IPS-NIHi7 (cell line): ENCODE results near the gene BMPR2.

Experiments used
- DNase-seq: peaks from one replicate; pipeline ENCODE4 v3.0.0; 2012; ENCODE audit warnings: mixed read lengths; ENCODE audit errors: extremely low spot score

Gene BMPR2

DNA sequence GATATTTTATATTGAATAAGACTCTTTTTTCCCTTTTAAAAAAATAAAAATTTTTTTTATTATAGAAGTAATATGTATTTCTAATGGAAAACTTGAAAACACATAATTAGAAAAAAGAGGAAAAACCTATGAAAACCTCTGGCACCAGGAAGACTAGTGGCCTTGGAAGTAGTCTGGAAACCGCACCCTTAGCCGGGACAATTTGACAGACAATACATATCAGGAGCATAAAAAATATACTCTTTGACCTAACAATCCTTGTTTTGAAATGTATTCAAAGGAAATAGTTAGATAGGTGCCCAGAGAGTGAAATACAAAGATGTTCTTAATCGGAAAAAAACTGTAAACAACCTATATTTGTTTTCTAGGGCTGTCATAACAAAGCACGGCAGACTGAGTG is 223.8 kb downstream of the BMPR2 start:
- no peak for DNase-seq

DNA sequence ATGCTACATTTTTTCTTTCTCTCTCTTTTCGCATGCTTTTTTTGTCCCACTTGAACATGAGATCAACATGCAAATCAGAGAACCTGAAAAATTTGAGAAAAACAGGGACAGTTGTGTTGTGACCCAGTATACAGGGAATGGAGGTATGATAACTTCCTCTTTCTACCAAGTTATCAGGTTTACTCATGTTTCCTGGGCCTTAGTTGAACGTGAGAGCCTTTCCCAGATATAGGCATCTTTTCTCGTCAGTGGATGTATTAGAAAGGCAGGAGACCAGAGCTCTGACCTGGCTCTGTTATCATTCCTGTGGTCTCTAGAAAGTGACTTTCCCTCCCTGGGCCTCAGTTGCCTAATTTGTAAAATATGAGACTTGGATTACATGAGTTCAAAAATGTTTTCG is 228.6 kb downstream of the BMPR2 start:
- no peak for DNase-seq

DNA sequence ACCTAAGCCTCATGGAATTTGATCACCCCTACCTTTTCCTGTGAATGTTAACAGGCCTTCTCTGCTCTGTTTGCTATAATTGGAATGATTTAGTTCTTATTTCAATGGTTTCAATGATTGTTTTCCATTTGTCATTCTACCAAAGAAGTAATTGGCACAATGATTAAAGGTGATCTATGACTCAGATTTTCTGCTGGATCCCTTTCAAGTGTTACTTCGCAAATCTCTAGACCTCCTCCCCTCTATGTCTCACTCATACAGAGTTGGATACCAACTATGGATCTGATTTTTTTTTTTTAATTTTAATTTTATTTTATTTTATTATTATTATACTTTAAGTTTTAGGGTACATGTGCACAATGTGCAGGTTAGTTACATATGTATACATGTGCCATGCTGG is 229.0 kb downstream of the BMPR2 start:
- DNase-seq, result no peak

DNA sequence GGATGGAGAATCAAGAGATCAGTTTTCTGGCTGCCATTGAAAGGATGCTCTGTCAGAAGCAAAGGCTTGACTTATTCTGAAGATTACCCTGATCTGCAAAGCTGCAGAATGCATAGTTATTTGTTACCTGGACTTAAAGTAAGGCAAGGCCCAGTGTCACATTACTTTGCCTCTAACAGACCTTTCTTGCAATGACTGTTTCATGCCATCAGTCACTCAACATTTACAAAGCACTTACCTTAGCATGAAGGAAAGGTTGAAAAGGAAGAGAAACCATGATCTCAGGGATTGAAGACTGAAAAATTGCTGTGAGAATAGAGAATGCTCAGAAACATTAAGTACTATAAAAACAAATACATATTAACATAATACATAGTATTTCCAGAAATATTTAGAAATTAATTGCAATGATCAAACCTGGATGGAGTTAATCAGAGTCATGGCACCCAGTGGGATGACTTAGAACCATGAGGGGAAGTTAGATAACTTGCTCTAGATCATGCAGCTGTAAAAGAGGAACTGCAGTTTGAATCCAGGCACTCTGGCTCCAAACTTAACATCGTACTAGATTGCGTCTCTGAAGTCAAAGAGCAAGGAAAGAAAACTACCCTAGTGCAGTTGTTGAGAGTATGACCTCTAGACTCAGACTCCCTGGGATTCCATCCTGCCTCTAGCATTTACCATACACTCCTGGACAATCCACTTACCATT is 232.2 kb downstream of the BMPR2 start:
- DNase-seq, result no peak

DNA sequence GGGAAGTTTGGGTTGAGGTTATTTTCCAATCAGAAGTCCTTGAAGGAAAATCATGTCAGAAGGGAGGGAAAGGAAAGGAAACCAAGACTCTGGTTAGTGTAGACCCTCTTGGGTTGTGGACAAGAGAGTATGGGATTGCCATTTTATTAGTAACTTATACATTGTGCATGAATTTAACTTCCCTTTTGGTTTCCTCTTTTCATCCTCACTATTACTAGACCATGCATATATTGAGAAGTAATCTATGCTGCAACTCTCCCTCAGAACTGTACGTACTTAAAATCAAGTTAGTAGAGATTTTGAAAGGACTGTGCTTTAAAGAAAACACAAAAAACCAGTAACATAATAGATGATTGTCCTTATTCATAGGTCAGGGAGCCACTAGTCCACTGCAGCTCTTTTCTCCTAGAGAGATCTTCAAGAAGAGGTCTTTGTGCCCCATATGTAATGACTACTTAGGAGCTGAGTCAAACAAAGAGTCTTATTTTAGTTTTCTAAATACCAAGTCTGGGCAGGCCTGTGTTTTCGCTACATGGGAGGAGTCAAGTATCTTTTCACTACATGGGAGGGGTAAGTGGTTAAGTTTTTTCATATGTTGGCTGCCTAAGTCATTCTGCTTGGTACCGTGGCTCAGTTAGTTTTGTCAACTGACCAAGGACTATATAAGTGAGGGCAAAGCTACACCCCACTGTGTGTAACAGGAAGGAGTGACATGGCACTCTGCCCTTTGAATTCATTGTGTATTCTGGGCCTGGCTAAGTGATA is 233.4 kb downstream of the BMPR2 start:
- no peak for DNase-seq

DNA sequence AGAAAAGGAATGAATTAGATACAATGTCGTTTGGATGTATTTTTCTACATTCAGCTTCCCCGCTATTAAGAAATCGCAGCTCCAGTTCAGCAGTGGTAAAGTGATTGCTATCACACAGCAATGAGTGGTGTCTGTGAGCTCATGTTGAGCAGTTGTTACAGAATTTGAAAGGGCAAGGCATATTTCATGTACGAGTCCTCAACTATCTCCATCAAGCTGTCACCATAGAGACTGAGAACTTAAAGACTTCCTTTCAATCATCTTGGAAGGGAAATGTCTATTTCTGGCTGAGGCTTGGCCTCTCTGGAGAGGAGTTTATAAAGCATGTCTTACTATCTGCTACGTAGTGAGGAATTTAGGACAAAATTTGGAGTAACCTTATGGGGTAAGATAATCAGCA is 234.3 kb downstream of the BMPR2 start:
- DNase-seq, result no peak

DNA sequence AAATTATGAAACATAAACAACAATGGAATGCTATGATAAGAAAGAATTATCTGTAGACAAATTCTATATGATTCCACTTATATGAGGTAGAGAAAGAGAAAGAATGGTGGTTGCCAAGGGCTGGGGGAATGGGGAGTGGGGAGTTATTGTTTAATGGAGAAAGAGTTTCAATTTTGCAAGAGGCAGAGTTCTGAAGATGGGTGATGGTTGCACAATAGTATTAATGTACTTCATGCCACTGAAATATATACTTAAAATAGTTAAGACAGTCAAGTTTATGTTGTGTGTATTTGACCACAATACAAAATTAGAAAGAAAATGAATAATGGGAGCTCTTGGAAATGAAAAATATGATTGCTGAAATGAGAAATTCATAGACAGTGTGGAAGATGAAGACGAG is 236.0 kb downstream of the BMPR2 start:
- no peak for DNase-seq

DNA sequence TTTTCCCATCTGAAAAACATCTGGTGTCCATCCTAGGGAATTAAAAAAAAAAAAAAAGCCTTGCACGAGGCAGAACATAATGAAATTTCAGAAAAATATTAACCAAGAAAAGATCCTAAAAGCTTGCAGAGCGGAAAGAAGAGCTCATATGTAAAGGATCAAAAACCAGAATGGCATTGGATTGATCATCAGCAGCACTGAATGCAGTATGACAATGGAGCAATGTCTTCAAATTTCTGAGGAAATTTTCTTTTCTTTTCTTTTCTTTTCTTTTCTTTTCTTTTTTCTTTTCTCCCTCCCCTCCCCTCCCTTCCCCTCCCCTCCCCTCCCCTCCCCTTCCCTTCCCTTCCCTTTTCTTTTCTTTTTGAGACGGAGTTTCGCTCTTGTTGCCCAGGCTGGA is 237.4 kb downstream of the BMPR2 start:
- no peak for DNase-seq
